ENCODE measurements around the gene TCF4. TPM values are rescaled to one million over a fixed set of nuclear protein-coding genes. Genes with fewer than 3 reads are reported as not detected.

The TCF4 gene
- total RNA-seq, 1 experiment from 2014 or later, result 2.3 TPM

DNA sequence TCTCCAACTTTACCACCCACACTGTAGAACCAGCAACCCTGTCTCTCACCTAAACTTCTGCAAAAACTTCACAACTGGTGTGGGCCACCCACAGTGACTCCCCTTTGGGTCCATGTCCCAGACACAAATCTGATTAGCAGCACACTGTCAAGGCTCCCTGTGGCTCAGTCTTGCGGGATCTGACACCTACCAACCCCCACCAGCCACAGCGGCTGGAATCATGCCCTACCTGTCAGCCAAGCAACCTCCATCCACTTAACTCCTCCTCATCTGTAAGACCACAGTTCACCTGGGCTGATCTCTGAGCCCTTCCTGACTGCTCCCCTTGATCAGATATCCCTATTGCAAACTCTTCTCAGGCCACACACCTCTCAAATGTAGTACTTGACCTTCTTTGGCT lies 14.6 kb downstream of the TCF4 start:
- CTCF ChIA-PET, result no interaction called here
- POLR2A ChIA-PET, result no interaction called here

DNA sequence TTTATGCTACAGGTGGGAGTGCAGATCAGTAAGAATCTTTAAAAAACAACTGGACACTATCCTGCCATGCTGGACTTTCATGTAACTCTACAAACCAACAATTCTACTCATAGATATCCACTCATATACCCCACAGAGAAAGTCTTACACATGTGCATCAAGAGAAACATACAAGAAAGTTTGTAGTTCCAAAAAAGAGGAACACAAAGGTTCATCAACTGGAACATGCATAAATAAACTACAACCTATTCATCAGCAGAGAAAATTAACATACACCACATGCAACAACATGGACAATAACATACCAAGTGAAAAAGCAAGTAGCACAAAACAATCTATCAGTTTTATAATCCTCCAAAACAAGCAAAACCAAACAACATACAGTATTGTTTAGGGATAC lies 17.0 kb downstream of the TCF4 start:
- no peaks in the 10 kb centered on the region for H3K27me3 ChIP-seq (ENCODE audit: control insufficient read depth, insufficient read depth, low read length)
- intact Hi-C loops (cut with micrococcal nuclease; ENCODE audit: unreplicated experiment), result no loop called here
- H3K4me3 ChIP-seq (ENCODE audit: low read depth in 2 of 2, low read length in 2 of 2), result no peak overlapping the region
- ChIA-PET CTCF (no interaction called here), POLR2A (no interaction called here)
- H3K36me3 ChIP-seq (ENCODE audit: control insufficient read depth, insufficient read depth, low read length), result no peaks in the 10 kb centered on the region
- H3K4me1 ChIP-seq (ENCODE audit: control insufficient read depth, insufficient read depth, low read length), result no peaks in the 10 kb centered on the region
- in situ Hi-C loops (cut with HindIII; ENCODE audit: low pct_unique_long_range_greater_than_20kb, low sequenced_read_pairs), result no loop called here
- no peak for DNase-seq (ENCODE audit: low read depth, low spot score)
- TF ChIP-seq, protein P1, sequence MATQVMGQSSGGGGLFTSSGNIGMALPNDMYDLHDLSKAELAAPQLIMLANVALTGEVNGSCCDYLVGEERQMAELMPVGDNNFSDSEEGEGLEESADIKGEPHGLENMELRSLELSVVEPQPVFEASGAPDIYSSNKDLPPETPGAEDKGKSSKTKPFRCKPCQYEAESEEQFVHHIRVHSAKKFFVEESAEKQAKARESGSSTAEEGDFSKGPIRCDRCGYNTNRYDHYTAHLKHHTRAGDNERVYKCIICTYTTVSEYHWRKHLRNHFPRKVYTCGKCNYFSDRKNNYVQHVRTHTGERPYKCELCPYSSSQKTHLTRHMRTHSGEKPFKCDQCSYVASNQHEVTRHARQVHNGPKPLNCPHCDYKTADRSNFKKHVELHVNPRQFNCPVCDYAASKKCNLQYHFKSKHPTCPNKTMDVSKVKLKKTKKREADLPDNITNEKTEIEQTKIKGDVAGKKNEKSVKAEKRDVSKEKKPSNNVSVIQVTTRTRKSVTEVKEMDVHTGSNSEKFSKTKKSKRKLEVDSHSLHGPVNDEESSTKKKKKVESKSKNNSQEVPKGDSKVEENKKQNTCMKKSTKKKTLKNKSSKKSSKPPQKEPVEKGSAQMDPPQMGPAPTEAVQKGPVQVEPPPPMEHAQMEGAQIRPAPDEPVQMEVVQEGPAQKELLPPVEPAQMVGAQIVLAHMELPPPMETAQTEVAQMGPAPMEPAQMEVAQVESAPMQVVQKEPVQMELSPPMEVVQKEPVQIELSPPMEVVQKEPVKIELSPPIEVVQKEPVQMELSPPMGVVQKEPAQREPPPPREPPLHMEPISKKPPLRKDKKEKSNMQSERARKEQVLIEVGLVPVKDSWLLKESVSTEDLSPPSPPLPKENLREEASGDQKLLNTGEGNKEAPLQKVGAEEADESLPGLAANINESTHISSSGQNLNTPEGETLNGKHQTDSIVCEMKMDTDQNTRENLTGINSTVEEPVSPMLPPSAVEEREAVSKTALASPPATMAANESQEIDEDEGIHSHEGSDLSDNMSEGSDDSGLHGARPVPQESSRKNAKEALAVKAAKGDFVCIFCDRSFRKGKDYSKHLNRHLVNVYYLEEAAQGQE (IDR thresholded peaks at IDR 0.05; ENCODE audit: insufficient read depth in 1 of 2, low read depth in 2 of 2, low read length in 1 of 2), result no peak
- TF ChIP-seq, protein P2, sequence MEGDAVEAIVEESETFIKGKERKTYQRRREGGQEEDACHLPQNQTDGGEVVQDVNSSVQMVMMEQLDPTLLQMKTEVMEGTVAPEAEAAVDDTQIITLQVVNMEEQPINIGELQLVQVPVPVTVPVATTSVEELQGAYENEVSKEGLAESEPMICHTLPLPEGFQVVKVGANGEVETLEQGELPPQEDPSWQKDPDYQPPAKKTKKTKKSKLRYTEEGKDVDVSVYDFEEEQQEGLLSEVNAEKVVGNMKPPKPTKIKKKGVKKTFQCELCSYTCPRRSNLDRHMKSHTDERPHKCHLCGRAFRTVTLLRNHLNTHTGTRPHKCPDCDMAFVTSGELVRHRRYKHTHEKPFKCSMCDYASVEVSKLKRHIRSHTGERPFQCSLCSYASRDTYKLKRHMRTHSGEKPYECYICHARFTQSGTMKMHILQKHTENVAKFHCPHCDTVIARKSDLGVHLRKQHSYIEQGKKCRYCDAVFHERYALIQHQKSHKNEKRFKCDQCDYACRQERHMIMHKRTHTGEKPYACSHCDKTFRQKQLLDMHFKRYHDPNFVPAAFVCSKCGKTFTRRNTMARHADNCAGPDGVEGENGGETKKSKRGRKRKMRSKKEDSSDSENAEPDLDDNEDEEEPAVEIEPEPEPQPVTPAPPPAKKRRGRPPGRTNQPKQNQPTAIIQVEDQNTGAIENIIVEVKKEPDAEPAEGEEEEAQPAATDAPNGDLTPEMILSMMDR (IDR thresholded peaks at IDR 0.05), result no peak
- TF ChIP-seq POLR2AphosphoS5 (IDR thresholded peaks at IDR 0.05; ENCODE audit: low read depth, low read length), result no peak
- no peak for ATAC-seq
- H3K9me3 ChIP-seq (ENCODE audit: control insufficient read depth, insufficient read depth, low read depth, low read length), result no peaks in the 10 kb centered on the region
- H3K27ac ChIP-seq (ENCODE audit: low read length), result no peak overlapping the region
- BruUV-seq (replicated peaks), result no TSS peak

More for the DNA sequence above, 14.6 kb downstream of the TCF4 start:
- BruUV-seq (replicated peaks), result no TSS peak
- Histone ChIP-seq H3K4me1 (ENCODE audit: control insufficient read depth, insufficient read depth, low read length) (no peaks in the 10 kb centered on the region), H3K9me3 (ENCODE audit: control insufficient read depth, insufficient read depth, low read depth, low read length) (no peaks in the 10 kb centered on the region), H3K27me3 (ENCODE audit: control insufficient read depth, insufficient read depth, low read length) (no peaks in the 10 kb centered on the region), H3K27ac (ENCODE audit: low read length) (no peak overlapping the region), H3K4me3 (ENCODE audit: low read depth in 2 of 2, low read length in 2 of 2) (no peak overlapping the region), H3K36me3 (ENCODE audit: control insufficient read depth, insufficient read depth, low read length) (no peaks in the 10 kb centered on the region)
- TF ChIP-seq POLR2AphosphoS5 (IDR thresholded peaks at IDR 0.05; ENCODE audit: low read depth, low read length), result no peak
- TF ChIP-seq, protein P2 (IDR thresholded peaks at IDR 0.05), result no peak
- TF ChIP-seq, protein P1 (IDR thresholded peaks at IDR 0.05; ENCODE audit: insufficient read depth in 1 of 2, low read depth in 2 of 2, low read length in 1 of 2), result no peak
- TF ChIP-seq SIN3A (IDR thresholded peaks at IDR 0.05; ENCODE audit: borderline replicate concordance, insufficient read depth, low read depth, low read length), result no peak
- TF ChIP-seq TCF7L2 (IDR thresholded peaks at IDR 0.05; ENCODE audit: low read depth, low read length), result no peak
- no peak for DNase-seq (ENCODE audit: low read depth, low spot score)
- in situ Hi-C loops (cut with HindIII; ENCODE audit: low pct_unique_long_range_greater_than_20kb, low sequenced_read_pairs) (no loop called here), intact Hi-C loops (cut with micrococcal nuclease; ENCODE audit: unreplicated experiment) (no loop called here)
- ATAC-seq, result no peak

Data from Panc1 (cell line).